Adipose tissue (tissue), 3 donors: Measurements from ENCODE around the gene WNK2. TPM values are rescaled to one million over a fixed set of nuclear protein-coding genes. Genes with fewer than 3 reads are reported as not detected.

Experiments used
- H3K27ac ChIP-seq: one replicate; pipeline ENCODE4 v1.5.1; 2013; ENCODE audit warnings: low read depth, low read length
- WGBS, 3 donors: extraction: QIAGEN DNeasy Blood & Tissue Kit; methylation state at CpG; one replicate each; pipeline ENCODE4 v1.1.7; 2013; 5-methylcytosine and 5-hydroxymethylcytosine counted together
- polyA plus RNA-seq, 3 donors: library from polyadenylated mRNA; stranded (reverse); fragments of 200-250 nt; gene quantifications; one replicate each; pipeline ENCODE4 v1.2.3, GENCODE V29; 2013
- donor health status: healthy with polysubstance abuse.
- donor health status: Bipolar disorder and iron deficiency.
- donor health status: healthy.

WNK2 gene
- polyA plus RNA-seq, 3 donors: 1.3 to 22.2 (median 1.3) TPM

- 82 to 87% (median 86%) methylated on average over 12 of the region's 12 CpGs for WGBS, 3 donors
- no peak overlapping the region for H3K27ac ChIP-seq
Observed at GRCh38 chr9:93265301-93265971, 81.5 kb downstream of the WNK2 start.

- WGBS, 3 donors: 85 to 91% (median 85%) methylated on average over 6 of the region's 6 CpGs
- no peak overlapping the region for H3K27ac ChIP-seq
Observed at GRCh38 chr9:93265972-93266371, 82.0 kb downstream of the WNK2 start.

- WGBS, 3 donors: 84 to 87% (median 86%) methylated on average over 6 of the region's 6 CpGs
Observed at GRCh38 chr9:93266521-93267001, 82.6 kb downstream of the WNK2 start.

GRCh38 chr9:93267091-93267541 is 83.2 kb downstream of the WNK2 start:
- H3K27ac ChIP-seq: no peak overlapping the region
- 88 to 96% (median 95%) methylated on average over 10 of the region's 10 CpGs for WGBS, 3 donors

More at GRCh38 chr9:93266521-93267001, 82.6 kb downstream of the WNK2 start:
- H3K27ac ChIP-seq: no peak overlapping the region

- no peak overlapping the region for H3K27ac ChIP-seq
Observed at GRCh38 chr9:93267681-93268505, 84.0 kb downstream of the WNK2 start.

GRCh38 chr9:93268551-93269314 is 84.8 kb downstream of the WNK2 start:
- 39 to 64% (median 59%) methylated on average over 17 of the region's 17 CpGs for WGBS, 3 donors
- H3K27ac ChIP-seq: no peak overlapping the region

More at GRCh38 chr9:93267681-93268505, 84.0 kb downstream of the WNK2 start:
- 77 to 92% (median 91%) methylated on average over 28 of the region's 28 CpGs for WGBS, 3 donors

GRCh38 chr9:93270976-93271375 is 87.0 kb downstream of the WNK2 start:
- 89 to 92% (median 90%) methylated on average over 3 of the region's 3 CpGs for WGBS, 3 donors
- H3K27ac ChIP-seq: no peak overlapping the region

GRCh38 chr9:93276973-93277372 is 93.0 kb downstream of the WNK2 start:
- no peak overlapping the region for H3K27ac ChIP-seq
- WGBS, 3 donors: 92 to 100% (median 97%) methylated on average over 5 of the region's 5 CpGs

- 70 to 86% (median 85%) methylated on average over 7 of the region's 7 CpGs for WGBS, 3 donors
- H3K27ac ChIP-seq: no peak overlapping the region
Observed at GRCh38 chr9:93278144-93278543, 94.2 kb downstream of the WNK2 start.

GRCh38 chr9:93280661-93281259 is 96.8 kb downstream of the WNK2 start:
- WGBS, 3 donors: 96 to 100% (median 97%) methylated on average over 1 of the region's 1 CpG
- no peak overlapping the region for H3K27ac ChIP-seq

GRCh38 chr9:93286252-93287188 is 102.6 kb downstream of the WNK2 start:
- WGBS, 3 donors: 84 to 88% (median 88%) methylated on average over 6 of the region's 6 CpGs
- no peak overlapping the region for H3K27ac ChIP-seq

GRCh38 chr9:93287189-93287552 is 103.2 kb downstream of the WNK2 start:
- H3K27ac ChIP-seq: no peak overlapping the region
- 89% methylated on average over 10 of the region's 10 CpGs for WGBS, 3 donors

- 86 to 97% (median 87%) methylated on average over 5 of the region's 5 CpGs for WGBS, 3 donors
Observed at GRCh38 chr9:93287593-93287992, 103.7 kb downstream of the WNK2 start.

GRCh38 chr9:93288341-93288740 is 104.4 kb downstream of the WNK2 start:
- H3K27ac ChIP-seq: no peak overlapping the region
- WGBS, 3 donors: 67 to 93% (median 69%) methylated on average over 8 of the region's 8 CpGs

More at GRCh38 chr9:93287593-93287992, 103.7 kb downstream of the WNK2 start:
- H3K27ac ChIP-seq: no peak overlapping the region

- 77 to 92% (median 80%) methylated on average over 32 of the region's 32 CpGs for WGBS, 3 donors
- H3K27ac ChIP-seq: no peak overlapping the region
Observed at GRCh38 chr9:93288891-93289883, 105.2 kb downstream of the WNK2 start.
